ENCODE data around the gene NPY5R.

The NPY5R gene

DNA sequence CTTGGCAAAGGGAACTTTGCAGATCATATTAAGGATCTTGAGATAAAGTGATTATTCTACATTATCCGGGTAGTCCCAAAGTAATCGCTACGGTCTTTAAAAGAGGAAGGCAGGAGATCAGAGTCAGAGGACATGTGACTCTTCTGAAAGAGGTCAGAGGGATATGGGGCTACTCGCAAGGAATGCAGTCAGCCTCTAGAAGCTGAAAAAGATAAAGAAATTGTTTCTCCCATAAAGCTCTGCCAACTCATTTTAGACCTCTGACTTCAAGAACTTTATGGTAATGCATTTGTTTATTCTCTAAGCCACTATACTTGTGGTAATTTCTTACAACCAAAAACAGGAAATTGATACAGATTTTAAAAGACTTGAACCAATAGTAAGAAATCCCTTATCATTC lies 48.6 kb downstream of the NPY5R start:
- Histone ChIP-seq H2AK5ac (ENCODE audit: low read depth, low read length) (no peak overlapping the region), H3K9ac (ENCODE audit: low read depth, low read length, poor library complexity) (no peak overlapping the region), H3K79me1 (ENCODE audit: low read depth, low read length) (no peaks in the 10 kb centered on the region), H3K18ac (ENCODE audit: low read length) (no peak overlapping the region), H3K36me3 (replicated peaks in 1 of 2; ENCODE audit: control insufficient read depth in 2 of 2, insufficient read depth in 2 of 2, low read length in 2 of 2) (no peaks in the 10 kb centered on the region), H3K4me2 (ENCODE audit: insufficient read depth, low read length, poor library complexity, severe bottlenecking) (no peak overlapping the region), H3K23ac (ENCODE audit: low read depth, low read length, poor library complexity) (no peak overlapping the region), H3K4me3 (ENCODE audit: low read length in 2 of 2) (no peak overlapping the region), H2AFZ (ENCODE audit: low read length) (peak overlapping the region; percentile 56), H3K27ac (replicated peaks; ENCODE audit: low read length) (no peak overlapping the region), H2BK5ac (ENCODE audit: low read length) (no peak overlapping the region), H2BK120ac (ENCODE audit: low read depth, low read length) (no peak overlapping the region), H3K9me3 (replicated peaks in 1 of 2; ENCODE audit: control insufficient read depth in 2 of 2, insufficient read depth in 1 of 2, low read depth in 1 of 2, low read length in 2 of 2) (no peaks in the 10 kb centered on the region), H3K27me3 (ENCODE audit: control insufficient read depth in 3 of 3, insufficient read depth in 3 of 3, low read depth in 1 of 3, low read length in 3 of 3) (no peaks in the 10 kb centered on the region), H4K8ac (ENCODE audit: low read depth, low read length) (no peak overlapping the region), H4K91ac (ENCODE audit: low read depth, low read length, poor library complexity) (no peak overlapping the region), H3K14ac (ENCODE audit: low read length) (no peak overlapping the region), H2BK15ac (ENCODE audit: low read length) (no peak overlapping the region), H2BK12ac (ENCODE audit: low read length) (no peak overlapping the region), H3K4me1 (ENCODE audit: control insufficient read depth in 2 of 2, insufficient read depth in 1 of 2, low read depth in 1 of 2, low read length in 2 of 2) (peaks cover 0 to 3% of the 10 kb centered on the region in 2 donors), H3K4ac (ENCODE audit: low read length) (no peak overlapping the region)
- WGBS, 2 donors (ENCODE audit: extremely low coverage in 2 of 2, insufficient read length in 2 of 2, insufficient replicate concordance in 1 of 2), result no CpG with 5 or more reads among the region's 4 CpGs
- DNase-seq (ENCODE audit: low spot score), result no peak

- H4K8ac ChIP-seq (ENCODE audit: low read depth, low read length), result no peak overlapping the region
- H3K79me1 ChIP-seq (ENCODE audit: low read depth, low read length), result no peaks in the 10 kb centered on the region
- H2BK5ac ChIP-seq (ENCODE audit: low read length), result no peak overlapping the region
- DNase-seq (ENCODE audit: low spot score), result no peak
- no peaks in the 10 kb centered on the region for H3K36me3 ChIP-seq (replicated peaks in 1 of 2; ENCODE audit: control insufficient read depth in 2 of 2, insufficient read depth in 2 of 2, low read length in 2 of 2)
- H3K23ac ChIP-seq (ENCODE audit: low read depth, low read length, poor library complexity), result no peak overlapping the region
- H3K27me3 ChIP-seq (ENCODE audit: control insufficient read depth in 3 of 3, insufficient read depth in 3 of 3, low read depth in 1 of 3, low read length in 3 of 3), result no peaks in the 10 kb centered on the region
- H3K4ac ChIP-seq (ENCODE audit: low read length), result no peak overlapping the region
- no peak overlapping the region for H2BK15ac ChIP-seq (ENCODE audit: low read length)
- H4K91ac ChIP-seq (ENCODE audit: low read depth, low read length, poor library complexity), result no peak overlapping the region
- no peaks in the 10 kb centered on the region for H3K9me3 ChIP-seq (replicated peaks in 1 of 2; ENCODE audit: control insufficient read depth in 2 of 2, insufficient read depth in 1 of 2, low read depth in 1 of 2, low read length in 2 of 2)
- H2AFZ ChIP-seq (ENCODE audit: low read length), result no peak overlapping the region
- peaks cover 0 to 3% of the 10 kb centered on the region in 2 donors for H3K4me1 ChIP-seq (ENCODE audit: control insufficient read depth in 2 of 2, insufficient read depth in 1 of 2, low read depth in 1 of 2, low read length in 2 of 2)
- H3K9ac ChIP-seq (ENCODE audit: low read depth, low read length, poor library complexity), result no peak overlapping the region
- no peak overlapping the region for H2BK120ac ChIP-seq (ENCODE audit: low read depth, low read length)
- no peak overlapping the region for H3K4me3 ChIP-seq (ENCODE audit: low read length in 2 of 2)
- H2BK12ac ChIP-seq (ENCODE audit: low read length), result no peak overlapping the region
- H2AK5ac ChIP-seq (ENCODE audit: low read depth, low read length), result no peak overlapping the region
- no peak overlapping the region for H3K14ac ChIP-seq (ENCODE audit: low read length)
- no peak overlapping the region for H3K18ac ChIP-seq (ENCODE audit: low read length)
- no CpG with 5 or more reads among the region's 6 CpGs for WGBS, 2 donors (ENCODE audit: extremely low coverage in 2 of 2, insufficient read length in 2 of 2, insufficient replicate concordance in 1 of 2)
- no peak overlapping the region for H3K4me2 ChIP-seq (ENCODE audit: insufficient read depth, low read length, poor library complexity, severe bottlenecking)
- H3K27ac ChIP-seq (replicated peaks; ENCODE audit: low read length), result no peak overlapping the region
These were observed 49.8 kb downstream of the NPY5R start for GRCh38 chr4:163393471-163393870.

- Histone ChIP-seq H3K4me3 (ENCODE audit: low read length in 2 of 2) (no peak overlapping the region), H3K14ac (ENCODE audit: low read length) (no peak overlapping the region), H3K23ac (ENCODE audit: low read depth, low read length, poor library complexity) (no peak overlapping the region), H2BK5ac (ENCODE audit: low read length) (no peak overlapping the region), H2BK120ac (ENCODE audit: low read depth, low read length) (no peak overlapping the region), H3K27me3 (ENCODE audit: control insufficient read depth in 3 of 3, insufficient read depth in 3 of 3, low read depth in 1 of 3, low read length in 3 of 3) (no peaks in the 10 kb centered on the region), H3K27ac (replicated peaks; ENCODE audit: low read length) (no peak overlapping the region), H2AFZ (ENCODE audit: low read length) (peak overlapping the region; percentile 9), H3K4me1 (ENCODE audit: control insufficient read depth in 2 of 2, insufficient read depth in 1 of 2, low read depth in 1 of 2, low read length in 2 of 2) (peaks cover 0 to 3% of the 10 kb centered on the region in 2 donors), H2AK5ac (ENCODE audit: low read depth, low read length) (no peak overlapping the region), H3K9me3 (replicated peaks in 1 of 2; ENCODE audit: control insufficient read depth in 2 of 2, insufficient read depth in 1 of 2, low read depth in 1 of 2, low read length in 2 of 2) (no peaks in the 10 kb centered on the region), H2BK15ac (ENCODE audit: low read length) (no peak overlapping the region), H3K4me2 (ENCODE audit: insufficient read depth, low read length, poor library complexity, severe bottlenecking) (no peak overlapping the region), H3K18ac (ENCODE audit: low read length) (no peak overlapping the region), H4K91ac (ENCODE audit: low read depth, low read length, poor library complexity) (no peak overlapping the region), H3K79me1 (ENCODE audit: low read depth, low read length) (no peaks in the 10 kb centered on the region), H4K8ac (ENCODE audit: low read depth, low read length) (no peak overlapping the region), H2BK12ac (ENCODE audit: low read length) (no peak overlapping the region), H3K4ac (ENCODE audit: low read length) (no peak overlapping the region), H3K9ac (ENCODE audit: low read depth, low read length, poor library complexity) (no peak overlapping the region), H3K36me3 (replicated peaks in 1 of 2; ENCODE audit: control insufficient read depth in 2 of 2, insufficient read depth in 2 of 2, low read length in 2 of 2) (no peaks in the 10 kb centered on the region)
- DNase-seq (ENCODE audit: low spot score), result no peak
These were observed 51.4 kb downstream of the NPY5R start for GRCh38 chr4:163395055-163395454.

- Histone ChIP-seq H3K4me2 (ENCODE audit: insufficient read depth, low read length, poor library complexity, severe bottlenecking) (no peak overlapping the region), H3K36me3 (replicated peaks in 1 of 2; ENCODE audit: control insufficient read depth in 2 of 2, insufficient read depth in 2 of 2, low read length in 2 of 2) (no peaks in the 10 kb centered on the region), H2AK5ac (ENCODE audit: low read depth, low read length) (no peak overlapping the region), H3K4me1 (ENCODE audit: control insufficient read depth in 2 of 2, insufficient read depth in 1 of 2, low read depth in 1 of 2, low read length in 2 of 2) (peaks cover 0 to 3% of the 10 kb centered on the region in 2 donors), H3K23ac (ENCODE audit: low read depth, low read length, poor library complexity) (no peak overlapping the region), H3K27ac (replicated peaks; ENCODE audit: low read length) (no peak overlapping the region), H3K4me3 (ENCODE audit: low read length in 2 of 2) (no peak overlapping the region), H2AFZ (ENCODE audit: low read length) (peak overlapping the region; percentile 78), H3K14ac (ENCODE audit: low read length) (no peak overlapping the region), H2BK5ac (ENCODE audit: low read length) (no peak overlapping the region), H3K9me3 (replicated peaks in 1 of 2; ENCODE audit: control insufficient read depth in 2 of 2, insufficient read depth in 1 of 2, low read depth in 1 of 2, low read length in 2 of 2) (no peaks in the 10 kb centered on the region), H3K4ac (ENCODE audit: low read length) (no peak overlapping the region), H2BK120ac (ENCODE audit: low read depth, low read length) (no peak overlapping the region), H2BK12ac (ENCODE audit: low read length) (no peak overlapping the region), H3K9ac (ENCODE audit: low read depth, low read length, poor library complexity) (no peak overlapping the region), H4K91ac (ENCODE audit: low read depth, low read length, poor library complexity) (no peak overlapping the region), H3K27me3 (ENCODE audit: control insufficient read depth in 3 of 3, insufficient read depth in 3 of 3, low read depth in 1 of 3, low read length in 3 of 3) (no peaks in the 10 kb centered on the region), H3K18ac (ENCODE audit: low read length) (no peak overlapping the region), H2BK15ac (ENCODE audit: low read length) (no peak overlapping the region), H3K79me1 (ENCODE audit: low read depth, low read length) (no peaks in the 10 kb centered on the region), H4K8ac (ENCODE audit: low read depth, low read length) (no peak overlapping the region)
- WGBS, 2 donors (ENCODE audit: extremely low coverage in 2 of 2, insufficient read length in 2 of 2, insufficient replicate concordance in 1 of 2), result no CpG with 5 or more reads among the region's 5 CpGs
- DNase-seq (ENCODE audit: low spot score), result no peak
These were observed 52.1 kb downstream of the NPY5R start for GRCh38 chr4:163395758-163396157.
